HG03469 (cell line): ENCODE data around the gene RNF6.

Experiments used
- ATAC-seq: cut with Tn5 transposase; IDR thresholded peaks from one replicate; pipeline ENCODE4 v1.9.1; 2021; ENCODE audit warnings: mild to moderate bottlenecking, moderate library complexity, moderate number of reproducible peaks; ENCODE audit not compliant: unreplicated experiment

Gene RNF6

DNA sequence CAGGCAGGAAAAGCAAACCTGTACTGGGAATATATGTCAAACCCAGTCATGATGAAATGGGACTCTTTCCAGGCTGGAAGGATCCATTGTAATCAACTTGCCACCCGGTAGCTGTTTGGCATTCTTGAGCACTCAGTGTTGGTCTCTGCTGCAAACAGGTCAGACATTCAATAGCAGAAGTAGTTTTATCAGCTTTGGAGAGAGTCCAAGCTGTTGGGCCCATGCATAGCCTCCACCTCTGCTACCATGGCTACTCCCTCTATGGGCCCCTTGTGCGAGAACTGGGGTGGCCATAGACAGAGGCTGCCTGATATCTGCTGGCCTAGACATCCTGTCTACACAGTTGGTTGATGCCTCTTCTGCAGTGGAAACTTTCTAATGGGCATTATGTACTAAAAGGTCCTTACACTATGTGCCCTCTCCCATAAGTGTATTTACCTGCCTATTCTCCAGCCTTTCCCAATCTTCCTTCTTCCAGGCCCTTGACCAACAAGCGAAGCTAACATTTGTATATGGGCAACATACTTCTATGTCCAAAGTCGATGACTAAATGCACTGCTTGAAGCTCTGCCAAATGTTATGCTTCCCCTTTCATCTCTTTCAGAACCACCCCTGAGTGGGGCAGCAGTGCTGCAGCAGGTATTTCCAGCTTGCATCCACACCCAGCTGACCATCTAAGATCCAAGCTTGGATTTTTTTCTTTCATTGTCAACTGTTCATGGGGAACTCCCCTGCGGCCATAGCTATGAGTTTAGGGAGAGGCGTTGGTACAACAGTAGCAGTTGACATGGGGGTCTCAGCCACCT, 5.3 kb upstream of the RNF6 start:
- ATAC-seq, result no peak

DNA sequence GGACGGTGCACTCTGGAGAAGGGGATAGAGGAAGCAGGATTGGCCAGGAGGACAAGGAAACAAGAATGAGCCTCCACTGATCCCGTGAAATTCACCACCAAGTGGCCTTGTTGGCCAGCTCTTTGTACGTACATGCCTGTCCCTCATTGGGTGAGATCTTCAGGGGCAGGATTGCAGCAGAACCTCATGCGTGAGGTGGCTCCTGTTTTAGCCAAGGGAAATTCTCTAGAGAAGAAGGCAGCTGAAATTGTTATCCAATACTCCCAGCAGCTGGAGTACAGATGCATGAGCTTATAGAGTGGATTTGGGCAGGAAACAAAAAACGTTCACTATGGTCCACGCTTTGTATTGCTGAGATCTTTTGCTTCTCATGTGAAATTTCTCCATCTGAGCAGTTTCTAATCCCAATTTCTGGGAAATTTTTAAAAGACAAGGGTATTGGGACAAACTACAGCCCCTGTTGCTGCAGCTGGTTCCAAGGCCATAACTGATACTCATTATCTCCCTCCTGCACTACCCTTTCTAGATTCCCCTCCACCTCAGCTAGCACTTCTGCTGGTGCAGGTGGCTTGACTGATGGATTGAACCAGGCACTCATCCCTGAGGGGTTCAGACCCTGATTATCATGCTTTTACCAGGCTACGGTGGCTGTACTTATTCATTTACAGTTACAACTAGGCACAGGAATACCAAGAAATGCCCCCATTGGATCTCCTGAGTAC, 3.9 kb upstream of the RNF6 start:
- no peak for ATAC-seq

- peak; percentile 27 for ATAC-seq
These were observed 469 bp upstream of the RNF6 start for GRCh38 chr13:26222520-26223046.

- peak; percentile 6 for ATAC-seq
These were observed 754 bp downstream of the RNF6 start for GRCh38 chr13:26221399-26221720.

DNA sequence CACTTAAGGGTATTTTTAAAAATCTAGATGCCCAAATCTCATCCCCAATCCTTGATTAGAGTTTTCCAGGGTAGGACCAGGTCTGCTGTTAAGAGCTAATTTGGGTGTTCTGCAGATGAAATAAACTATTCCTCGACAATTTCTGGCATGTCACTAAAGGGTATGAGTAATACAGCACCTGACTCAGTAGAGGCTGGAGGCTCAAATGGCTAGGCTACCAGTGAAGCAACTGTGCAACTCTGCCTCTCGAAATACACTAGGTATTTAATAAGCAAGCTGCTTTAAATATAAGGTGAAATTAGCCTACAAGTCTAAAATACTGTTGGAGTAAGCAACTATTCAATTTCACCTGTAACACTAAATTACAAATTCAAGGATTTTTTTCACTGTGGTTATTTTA, 1.5 kb downstream of the RNF6 start:
- ATAC-seq, result no peak

DNA sequence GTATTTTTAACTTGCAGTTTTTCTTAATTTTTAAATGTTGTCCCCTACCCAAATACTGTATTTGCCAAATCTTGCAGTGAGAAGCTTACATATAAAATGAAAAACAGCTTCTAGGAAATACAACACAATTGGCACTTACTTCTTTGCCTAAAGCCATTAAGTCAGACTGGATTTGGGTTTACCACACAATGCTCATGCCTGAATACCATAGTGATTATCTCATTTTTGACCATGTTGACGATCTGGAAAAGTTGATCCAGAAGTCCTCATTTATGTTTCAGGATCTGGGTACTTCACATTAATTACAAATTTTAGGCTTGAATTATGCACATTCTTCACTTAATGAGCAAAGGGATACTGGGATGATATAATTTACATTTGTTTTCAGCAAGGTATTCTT, 2.4 kb downstream of the RNF6 start:
- no peak for ATAC-seq

GRCh38 chr13:26216042-26216441, 6.1 kb downstream of the RNF6 start:
- ATAC-seq, result no peak

DNA sequence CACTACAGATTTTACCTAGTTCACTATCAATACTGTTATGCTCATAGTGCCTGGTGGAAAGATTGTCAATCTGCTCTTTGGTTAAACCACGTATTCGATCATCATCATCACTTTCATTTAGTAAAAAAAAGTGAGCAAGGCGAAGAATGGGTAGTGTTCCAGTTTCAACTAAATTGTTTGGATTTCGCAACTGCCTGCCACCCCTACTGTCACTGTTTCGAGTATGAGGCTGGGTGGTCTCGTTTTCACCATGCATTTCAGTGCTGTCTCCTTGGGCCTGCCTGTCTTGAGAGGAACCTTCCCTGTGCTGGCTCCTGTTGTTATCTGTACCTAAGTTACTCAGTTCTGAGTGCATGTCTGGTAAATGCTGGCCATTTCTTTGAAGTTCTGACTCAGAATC, 8.1 kb downstream of the RNF6 start:
- no peak for ATAC-seq

- no peak for ATAC-seq
These were observed 8.8 kb downstream of the RNF6 start for GRCh38 chr13:26213345-26213744.

- no peak for ATAC-seq
These were observed 13.8 kb downstream of the RNF6 start for GRCh38 chr13:26208287-26208686.

DNA sequence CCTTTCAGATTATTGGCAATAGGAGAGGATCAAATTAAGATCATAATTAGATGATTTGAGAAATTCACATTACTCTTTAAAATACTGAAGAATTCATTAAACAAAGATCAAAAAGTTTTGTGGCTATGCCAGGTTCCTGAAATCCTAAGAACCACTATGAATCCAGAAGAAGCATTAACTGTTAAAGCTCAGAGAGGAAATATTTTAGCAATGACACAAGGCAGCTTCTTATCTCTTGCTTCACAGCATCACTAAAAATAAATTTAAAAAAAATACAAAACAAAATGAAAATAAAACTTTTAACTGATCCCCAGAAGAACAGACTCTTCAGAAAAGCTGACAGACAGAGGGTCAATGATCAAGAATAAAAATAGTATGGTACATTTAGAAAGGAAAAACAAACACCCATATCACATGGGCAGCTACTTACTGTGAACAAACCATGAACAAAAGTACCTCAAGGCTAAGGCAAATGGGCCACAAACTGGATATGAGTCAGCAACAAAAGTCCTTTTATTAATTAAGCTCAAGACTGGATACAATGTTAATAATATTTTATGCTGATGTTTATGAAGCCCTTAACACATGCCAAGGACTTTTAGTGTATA, 19.6 kb downstream of the RNF6 start:
- ATAC-seq, result no peak

GRCh38 chr13:26200811-26201210, 21.3 kb downstream of the RNF6 start:
- ATAC-seq, result no peak

DNA sequence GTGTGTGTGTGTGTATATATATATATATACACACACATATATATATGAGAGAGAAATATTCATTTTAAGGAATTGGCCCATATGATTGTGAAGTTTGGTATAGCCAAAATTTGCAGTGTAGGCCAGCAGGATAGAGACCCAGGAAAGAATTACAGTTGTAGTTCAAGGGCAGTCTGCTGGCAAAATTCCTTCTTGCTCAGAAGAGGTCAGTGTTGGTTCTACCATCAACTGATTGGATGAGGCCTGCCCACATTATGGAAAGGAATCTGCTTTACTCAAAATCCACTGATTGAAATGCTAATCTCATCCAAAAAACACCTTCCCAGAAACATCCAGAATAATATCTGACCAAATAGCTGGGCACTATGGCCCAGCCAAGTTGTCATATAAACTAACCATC, 24.0 kb downstream of the RNF6 start:
- ATAC-seq, result no peak

- no peak for ATAC-seq
These were observed 24.8 kb downstream of the RNF6 start for GRCh38 chr13:26197298-26197697.

DNA sequence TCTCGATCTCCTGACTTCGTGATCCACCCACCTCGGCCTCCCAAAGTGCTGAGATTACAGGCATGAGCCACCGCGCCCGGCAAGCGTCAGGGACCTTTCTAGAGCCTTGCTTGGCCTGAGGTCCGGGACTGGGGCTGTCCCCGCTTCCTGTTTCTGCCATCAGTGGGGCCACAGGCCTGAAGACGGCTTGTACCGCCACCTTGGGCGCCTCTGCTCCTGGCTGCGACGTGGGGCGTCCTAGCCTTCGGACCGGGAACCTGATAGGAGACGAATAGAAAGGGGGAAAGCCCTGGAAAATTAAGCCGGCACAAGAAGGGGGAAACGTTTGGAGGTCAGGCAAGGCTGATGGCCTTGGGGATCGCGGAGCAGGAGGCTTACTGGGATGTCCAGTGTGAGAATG, 35.1 kb downstream of the RNF6 start:
- ATAC-seq, result no peak

DNA sequence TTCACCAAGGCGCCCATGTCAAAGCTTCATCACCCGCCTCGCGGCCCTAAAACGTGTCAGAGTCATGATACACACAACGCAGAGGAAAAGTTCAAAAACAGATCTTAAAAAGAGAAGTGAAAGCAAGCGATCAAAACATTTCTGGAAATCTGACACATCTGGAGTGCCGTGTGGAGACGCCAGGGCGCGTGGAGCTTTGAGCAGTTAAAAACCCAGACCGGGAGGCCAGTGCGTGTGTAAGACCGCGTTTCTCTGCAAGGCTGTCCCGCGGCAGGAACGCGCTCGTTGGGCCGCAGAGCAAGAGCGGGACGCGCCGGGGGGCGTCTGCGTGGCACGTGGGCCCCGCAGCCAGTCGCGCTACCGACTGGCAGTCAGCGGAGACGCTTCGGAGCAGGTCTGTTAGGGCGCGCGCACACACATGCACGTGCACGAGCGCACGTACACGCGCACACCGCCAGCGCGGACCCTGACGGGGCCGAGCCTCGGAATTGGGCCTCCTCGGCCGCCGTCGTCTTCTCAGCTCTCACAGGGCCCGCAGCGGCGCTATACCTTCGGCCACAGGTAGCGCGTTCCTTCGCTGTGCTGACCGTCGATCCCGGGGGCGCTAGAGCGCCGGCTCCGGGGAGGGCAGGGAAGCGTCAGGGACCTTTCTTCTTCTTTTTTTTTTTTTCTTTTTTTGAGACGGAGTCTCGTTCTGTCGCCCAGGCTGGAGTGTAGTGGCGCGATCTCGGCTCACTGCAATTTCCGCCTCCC, 35.8 kb downstream of the RNF6 start:
- peak; percentile 67 for ATAC-seq

GRCh38 chr13:26185720-26186117, 36.4 kb downstream of the RNF6 start:
- ATAC-seq, result no peak

GRCh38 chr13:26184791-26185250, 37.3 kb downstream of the RNF6 start:
- peak; percentile 26 for ATAC-seq

DNA sequence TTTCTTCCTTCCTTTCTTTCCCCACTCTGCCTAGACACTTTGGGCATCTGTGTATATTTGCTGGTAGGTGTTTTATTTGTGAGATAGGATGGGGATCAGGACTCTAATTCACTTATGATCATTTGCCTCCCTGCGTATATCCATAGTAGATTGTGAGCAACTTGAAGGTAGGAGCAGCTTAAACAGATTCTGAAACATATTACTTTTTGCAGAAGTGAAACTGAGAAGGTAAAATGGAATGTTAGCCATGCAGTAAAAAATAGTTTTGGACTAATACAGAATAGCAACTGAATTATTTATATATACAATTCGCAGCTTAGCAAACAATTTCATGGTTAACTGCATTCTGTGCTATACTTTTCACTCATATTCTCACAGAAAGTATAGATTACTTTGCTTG, 38.7 kb downstream of the RNF6 start:
- no peak for ATAC-seq

GRCh38 chr13:26179344-26179743, 42.8 kb downstream of the RNF6 start:
- ATAC-seq, result no peak

DNA sequence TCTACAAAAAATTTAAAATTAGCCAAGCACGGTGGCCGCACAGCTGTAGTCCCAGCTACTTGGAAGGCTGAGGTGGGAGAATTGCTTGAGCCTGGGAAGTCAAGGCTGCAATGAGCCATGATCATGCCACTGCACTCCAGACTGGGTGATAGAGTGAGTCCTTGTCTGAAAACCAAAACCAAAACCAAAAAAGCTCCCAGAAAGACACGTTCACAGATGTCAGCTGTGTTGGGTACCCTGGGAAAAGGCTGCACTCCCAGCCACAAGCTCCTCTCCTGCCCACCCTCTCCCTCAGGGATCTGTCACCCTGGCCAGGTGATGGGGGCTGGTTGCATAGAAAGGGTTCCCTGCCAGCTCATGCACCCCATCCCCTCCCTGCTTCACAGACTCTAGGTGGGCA, 53.3 kb downstream of the RNF6 start:
- no peak for ATAC-seq
